Adipose tissue (tissue), 3 donors: ENCODE measurements around the gene CFAP57. TPM values are rescaled to one million over a fixed set of nuclear protein-coding genes. Genes with fewer than 3 reads are reported as not detected.

Experiments used
- H3K27ac ChIP-seq: one replicate; pipeline ENCODE4 v1.5.1; 2013; ENCODE audit warnings: low read depth, low read length
- WGBS, 3 donors: extraction: QIAGEN DNeasy Blood & Tissue Kit; methylation state at CpG; one replicate each; pipeline ENCODE4 v1.1.7; 2013; 5-methylcytosine and 5-hydroxymethylcytosine counted together
- polyA plus RNA-seq, 3 donors: library from polyadenylated mRNA; stranded (reverse); fragments of 200-250 nt; gene quantifications; one replicate each; pipeline ENCODE4 v1.2.3, GENCODE V29; 2013
- donor health status: healthy with polysubstance abuse.
- donor health status: Bipolar disorder and iron deficiency.
- donor health status: healthy.

CFAP57 gene
- polyA plus RNA-seq, 3 donors = 0.07 to 0.11 (median 0.07) TPM

DNA sequence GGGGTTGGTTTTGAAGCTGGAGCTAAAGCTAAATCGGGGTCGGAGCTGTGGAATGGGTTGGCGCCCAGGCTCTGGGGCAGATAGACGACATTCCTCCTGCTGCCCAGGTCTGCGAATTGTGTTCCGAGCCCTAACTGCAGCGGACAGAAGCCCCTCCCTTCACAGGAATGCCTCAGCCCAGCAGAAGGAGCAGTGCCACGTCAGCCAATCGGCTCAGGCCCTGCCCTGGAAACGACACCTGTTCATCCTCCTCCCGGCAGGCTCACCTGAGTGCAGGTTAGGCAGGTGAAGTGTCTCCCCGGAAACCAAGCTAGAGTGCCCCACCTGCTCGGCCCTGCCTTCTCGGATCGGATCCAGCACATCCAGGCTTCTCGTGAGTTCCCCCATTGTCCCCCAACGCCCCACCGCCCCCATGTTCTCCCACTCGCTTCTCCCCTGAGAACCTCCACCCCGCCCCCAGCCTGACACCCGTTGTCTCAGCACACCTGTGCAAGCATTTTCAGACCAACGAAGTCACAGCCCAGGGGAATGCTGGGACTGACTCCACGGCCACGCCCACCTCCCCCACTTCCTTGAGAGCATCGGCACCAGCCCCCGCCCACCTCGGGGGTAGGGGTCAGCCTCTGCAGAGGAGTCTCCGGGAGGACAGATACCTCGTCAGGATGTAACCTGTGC lies 98.4 kb downstream of the CFAP57 start:
- H3K27ac ChIP-seq = no peak overlapping the region

DNA sequence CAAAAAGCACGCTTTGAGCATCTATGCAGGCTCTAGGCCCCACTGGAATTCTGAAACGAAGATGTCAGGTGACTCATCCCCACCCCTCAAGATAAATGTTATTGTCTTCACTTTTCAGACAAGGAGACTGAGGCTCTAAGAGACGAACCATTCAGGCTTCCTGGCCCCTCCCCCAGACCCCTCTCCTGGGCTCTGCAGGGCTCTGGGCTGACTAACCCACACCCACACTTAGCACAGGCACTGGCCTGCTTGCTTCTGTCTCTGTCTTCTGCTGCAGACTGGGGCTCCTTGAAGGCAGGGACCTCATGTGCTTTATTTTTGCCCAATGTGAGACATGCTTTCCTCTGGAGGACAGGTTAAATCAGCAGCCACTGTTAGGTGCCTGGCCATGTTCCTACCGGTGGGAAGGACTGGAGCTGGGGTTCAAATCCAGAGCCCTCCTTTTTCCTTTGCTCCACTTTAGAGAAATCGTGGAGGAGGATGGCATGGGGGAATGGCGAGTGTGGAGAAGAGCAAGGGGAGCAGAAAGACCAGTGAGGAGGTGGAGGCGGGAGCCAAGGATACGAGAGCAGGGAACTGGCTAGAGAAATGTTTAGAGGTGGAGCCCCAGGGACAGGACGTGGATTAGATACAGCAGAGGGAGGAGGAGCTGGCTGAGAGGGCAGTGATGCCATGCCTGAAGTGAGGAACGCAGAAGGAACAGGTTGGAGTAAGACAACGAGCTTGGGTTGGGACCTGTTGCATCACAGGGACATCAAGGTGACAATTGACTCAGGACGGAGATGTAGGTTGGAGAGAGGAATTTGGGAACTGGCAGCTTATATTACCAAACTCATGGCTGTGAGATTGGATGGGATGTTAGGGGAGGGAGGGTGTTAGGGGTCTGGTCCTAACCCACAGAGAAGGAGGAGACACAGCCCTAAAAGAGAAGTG lies 99.3 kb downstream of the CFAP57 start:
- WGBS, 3 donors = 34 to 75% (median 70%) methylated on average over 12 of the region's 12 CpGs
- no peak overlapping the region for H3K27ac ChIP-seq

More for the DNA sequence above, 98.4 kb downstream of the CFAP57 start:
- WGBS, 3 donors = 8 to 18% (median 16%) methylated on average over 29 of the region's 29 CpGs

DNA sequence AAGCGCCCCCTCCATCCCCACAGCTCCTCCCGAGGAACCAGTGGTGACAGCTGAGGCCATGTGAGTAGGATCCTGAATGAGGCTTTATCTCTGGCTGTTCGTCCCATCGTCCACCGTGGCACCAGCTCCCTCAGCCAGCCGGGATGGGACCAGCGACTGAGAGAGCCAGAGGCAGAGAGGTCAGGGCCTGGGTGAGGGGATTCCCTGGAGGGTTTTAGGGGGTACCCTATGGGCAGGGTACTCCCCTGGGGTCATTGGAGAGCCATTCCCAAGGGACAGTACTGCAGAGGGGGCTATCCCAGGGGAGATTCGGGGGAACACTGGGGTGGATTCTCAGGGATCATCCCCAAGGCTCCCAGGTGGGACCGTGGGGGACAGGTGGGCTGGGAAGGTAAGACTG lies 100.0 kb downstream of the CFAP57 start:
- H3K27ac ChIP-seq = no peak overlapping the region
- 66 to 82% (median 79%) methylated on average over 9 of the region's 9 CpGs for WGBS, 3 donors

DNA sequence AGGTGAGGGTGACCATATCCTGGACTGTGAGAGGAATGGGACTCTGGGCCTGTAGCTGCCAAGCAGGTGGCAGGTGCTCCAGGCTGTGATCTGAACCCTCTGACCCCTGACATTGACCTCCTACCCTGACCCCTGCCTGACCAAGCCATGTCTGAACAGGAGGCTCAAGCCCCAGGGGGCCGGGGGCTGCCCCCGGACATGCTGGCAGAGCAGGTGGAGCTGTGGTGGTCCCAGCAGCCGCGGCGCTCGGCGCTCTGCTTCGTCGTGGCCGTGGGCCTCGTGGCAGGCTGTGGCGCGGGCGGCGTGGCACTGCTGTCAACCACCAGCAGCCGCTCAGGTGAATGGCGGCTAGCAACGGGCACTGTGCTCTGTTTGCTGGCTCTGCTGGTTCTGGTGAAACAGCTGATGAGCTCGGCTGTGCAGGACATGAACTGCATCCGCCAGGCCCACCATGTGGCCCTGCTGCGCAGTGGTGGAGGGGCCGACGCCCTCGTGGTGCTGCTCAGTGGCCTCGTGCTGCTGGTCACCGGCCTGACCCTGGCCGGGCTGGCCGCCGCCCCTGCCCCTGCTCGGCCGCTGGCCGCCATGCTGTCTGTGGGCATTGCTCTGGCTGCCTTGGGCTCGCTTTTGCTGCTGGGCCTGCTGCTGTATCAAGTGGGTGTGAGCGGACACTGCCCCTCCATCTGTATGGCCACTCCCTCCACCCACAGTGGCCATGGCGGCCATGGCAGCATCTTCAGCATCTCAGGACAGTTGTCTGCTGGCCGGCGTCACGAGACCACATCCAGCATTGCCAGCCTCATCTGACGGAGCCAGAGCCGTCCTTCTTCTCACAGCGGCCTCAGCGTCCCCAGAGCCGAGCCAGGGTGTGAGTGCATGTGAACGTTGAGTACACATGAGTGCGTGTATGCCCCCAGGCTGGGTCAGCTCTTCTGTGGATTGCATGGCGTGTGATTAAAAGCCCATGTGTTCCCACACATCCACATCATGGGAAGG lies 100.7 kb downstream of the CFAP57 start:
- H3K27ac ChIP-seq = no peak overlapping the region
- WGBS, 3 donors = 97 to 98% (median 97%) methylated on average over 46 of the region's 46 CpGs

DNA sequence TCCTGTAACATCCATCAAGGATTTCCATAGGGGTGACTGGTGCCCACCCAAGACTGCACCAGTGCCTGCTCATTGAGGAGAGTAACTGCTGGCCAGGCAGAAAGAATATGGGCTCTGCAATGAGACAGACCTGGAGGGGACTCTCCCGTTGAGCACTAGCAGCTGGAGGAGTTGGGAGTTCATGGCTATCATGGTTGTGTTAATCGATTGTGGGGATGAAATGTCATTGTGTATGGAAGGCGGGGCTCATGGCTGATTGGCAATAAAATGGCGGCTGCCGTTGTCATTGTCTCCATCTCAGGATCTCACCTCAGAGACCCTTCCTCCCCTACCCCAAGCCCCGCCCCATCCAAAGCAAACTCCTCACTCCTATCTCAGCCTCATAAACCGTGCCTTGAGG lies 101.6 kb downstream of the CFAP57 start:
- H3K27ac ChIP-seq = no peak overlapping the region
- WGBS, 3 donors = 88 to 95% (median 94%) methylated on average over 7 of the region's 7 CpGs

DNA sequence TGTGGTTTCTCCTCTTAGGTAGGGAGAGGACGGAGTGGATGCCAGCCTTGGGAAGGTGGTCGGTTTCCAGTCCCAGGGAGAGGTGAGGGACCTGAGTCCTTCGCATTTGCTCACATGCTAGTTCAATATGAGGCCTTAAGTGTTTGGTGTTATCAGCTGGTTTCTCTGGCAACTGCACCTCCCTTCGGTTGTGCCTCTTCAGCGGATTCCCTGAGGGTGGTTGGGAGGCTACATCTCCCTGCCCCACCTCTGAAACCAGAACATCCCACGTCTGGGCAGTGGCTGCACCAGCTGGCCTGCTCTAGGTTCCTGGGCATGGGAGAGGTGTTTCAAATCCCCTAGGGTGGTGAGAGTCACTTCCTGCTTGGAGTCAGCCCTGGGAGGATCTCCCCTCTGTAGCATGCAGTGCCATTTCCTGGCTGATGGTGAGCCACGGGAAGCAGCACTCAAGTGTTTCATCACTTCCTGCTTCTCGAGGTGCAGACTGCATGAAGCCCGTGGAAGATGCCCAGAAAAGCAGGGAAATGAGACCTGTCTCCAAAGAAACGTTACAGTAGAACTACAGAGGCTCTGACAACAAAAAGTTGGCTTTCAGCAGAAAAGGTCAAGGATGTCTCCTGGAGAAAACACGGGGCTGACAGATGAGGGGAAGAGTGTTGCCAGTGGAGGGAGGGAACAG lies 102.1 kb downstream of the CFAP57 start:
- 37 to 43% (median 39%) methylated on average over 11 of the region's 11 CpGs for WGBS, 3 donors
- no peak overlapping the region for H3K27ac ChIP-seq

DNA sequence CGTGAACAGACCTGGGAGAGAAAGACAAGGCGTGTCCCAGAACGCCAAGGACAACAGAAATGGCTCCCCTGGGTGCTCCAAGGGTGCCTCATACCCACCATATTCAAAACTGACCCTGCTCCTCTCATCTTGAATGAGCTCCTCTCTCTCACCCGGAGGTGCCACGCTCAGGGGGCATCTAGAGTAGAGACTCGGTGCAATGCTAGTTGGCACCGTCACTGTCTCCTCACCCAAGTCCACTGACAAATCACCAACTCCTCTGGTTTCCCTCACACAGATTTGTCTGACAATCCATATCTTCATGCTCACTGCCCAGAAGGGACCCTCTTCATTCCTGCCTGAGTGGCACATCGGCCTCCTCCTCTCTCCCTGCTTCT lies 102.7 kb downstream of the CFAP57 start:
- 74 to 91% (median 79%) methylated on average over 8 of the region's 8 CpGs for WGBS, 3 donors
- H3K27ac ChIP-seq = no peak overlapping the region

DNA sequence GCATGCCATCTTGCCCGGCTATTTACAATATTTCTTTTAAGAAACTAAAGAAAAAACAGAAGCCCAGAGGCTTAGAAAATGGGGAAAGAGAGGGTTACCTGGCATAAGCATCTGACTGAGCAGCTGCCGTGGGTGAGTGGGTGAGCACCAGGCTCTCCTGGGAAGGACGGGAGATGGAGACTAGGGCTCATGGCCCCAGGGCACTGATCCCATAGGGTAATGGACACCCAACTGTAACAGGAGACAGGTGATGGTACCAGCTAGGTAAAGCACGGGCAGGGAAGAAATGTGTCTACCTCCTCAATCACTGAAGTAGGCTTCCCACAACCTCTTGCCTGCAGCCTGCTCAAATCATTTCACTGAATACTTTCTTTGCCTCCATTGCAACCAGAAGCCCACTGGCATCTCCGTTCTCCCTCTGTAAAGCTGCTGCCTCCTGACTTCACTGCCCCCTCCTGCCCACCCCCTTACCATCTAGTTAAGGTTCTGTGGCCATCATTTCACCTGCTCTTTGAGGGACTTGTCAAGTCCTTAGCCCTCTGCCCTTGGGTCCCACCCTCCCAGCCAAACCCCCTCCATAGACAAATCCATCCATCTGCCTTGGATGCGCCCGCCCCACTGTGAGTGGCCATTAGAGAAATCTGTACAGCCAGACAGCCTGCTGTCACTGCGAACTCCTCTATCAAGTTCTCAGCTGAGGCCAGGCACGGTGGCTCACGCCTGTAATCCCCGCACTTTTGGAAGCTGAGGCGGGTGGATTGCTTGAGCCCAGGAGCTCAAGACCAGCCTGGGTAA lies 103.9 kb downstream of the CFAP57 start:
- H3K27ac ChIP-seq = no peak overlapping the region
- 54 to 86% (median 74%) methylated on average over 12 of the region's 12 CpGs for WGBS, 3 donors

DNA sequence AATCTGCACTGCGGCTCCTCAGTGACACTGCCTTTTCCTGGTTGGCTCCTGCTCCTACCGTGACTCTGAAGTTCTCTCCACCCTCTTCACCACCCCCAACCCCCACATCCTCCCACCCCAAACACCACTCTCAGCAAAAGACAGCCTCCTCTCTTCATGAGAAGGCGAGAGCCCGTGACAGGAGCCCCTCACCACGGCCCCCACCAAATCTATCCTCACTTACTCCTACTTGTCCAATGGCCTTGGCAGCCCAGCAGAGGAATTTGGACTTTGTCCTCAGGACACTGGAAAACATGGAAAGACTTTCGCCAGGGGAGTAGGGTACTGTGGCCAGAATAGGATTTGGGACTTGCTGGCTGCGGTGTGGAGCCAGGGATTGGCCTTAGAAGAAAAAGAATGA lies 104.5 kb downstream of the CFAP57 start:
- H3K27ac ChIP-seq = no peak overlapping the region
- 15 to 67% (median 56%) methylated on average over 7 of the region's 7 CpGs for WGBS, 3 donors

DNA sequence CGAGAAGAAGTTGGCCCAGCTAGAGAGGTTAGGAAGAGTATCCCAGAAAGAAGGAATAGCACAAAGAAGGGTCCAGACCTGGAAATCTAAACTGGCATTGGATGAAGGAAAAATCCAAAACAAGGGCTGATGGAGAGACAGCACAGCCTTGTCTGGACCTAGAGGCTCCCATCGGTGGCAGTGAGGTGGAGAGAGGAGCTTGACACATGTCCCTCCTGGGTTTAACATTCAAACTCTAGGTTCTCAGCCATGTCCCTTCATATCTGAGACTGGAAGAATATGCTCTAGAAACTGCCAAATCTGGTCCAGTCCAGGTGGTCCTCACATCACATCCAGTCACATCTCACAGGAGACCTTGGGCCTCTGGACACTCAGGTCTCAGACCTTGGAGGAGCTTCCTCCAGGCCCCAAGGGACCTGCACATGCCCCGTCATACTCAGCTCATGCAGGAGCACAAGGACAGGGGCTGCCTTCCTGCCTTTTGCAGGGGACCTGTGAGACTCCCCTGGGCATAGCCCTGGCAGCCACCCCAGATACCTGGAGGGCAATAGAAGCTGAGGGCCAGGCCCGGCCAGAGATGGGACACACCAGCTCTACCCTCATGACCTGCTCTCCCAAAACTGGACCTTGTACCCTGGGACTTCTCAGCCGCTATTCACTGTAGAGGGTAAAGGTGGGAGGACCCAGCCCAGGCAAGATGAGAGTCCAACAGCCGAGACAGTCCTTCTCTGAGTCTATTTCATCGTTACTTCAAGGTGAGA lies 105.2 kb downstream of the CFAP57 start:
- 76 to 91% (median 84%) methylated on average over 7 of the region's 7 CpGs for WGBS, 3 donors
- H3K27ac ChIP-seq = no peak overlapping the region

DNA sequence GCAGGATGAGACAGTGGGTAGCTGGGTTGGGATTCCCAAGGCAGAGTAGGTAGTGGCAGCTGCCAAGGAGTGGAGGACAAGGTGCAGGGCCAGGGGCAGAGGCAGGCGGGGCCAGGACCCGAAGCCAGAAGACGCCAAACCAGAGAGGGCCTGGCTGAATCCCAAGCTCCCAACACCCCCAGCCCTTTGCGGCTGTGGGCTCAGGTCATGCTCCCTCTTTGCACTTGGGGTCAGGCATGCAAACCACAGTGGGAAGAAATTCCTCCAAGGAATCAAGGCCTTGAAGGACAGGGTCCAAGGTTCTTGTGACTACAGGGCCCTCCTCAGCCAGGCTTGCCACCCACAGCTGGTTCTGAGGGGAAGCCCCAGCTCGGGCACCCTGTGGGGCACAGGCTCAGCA lies 107.0 kb downstream of the CFAP57 start:
- H3K27ac ChIP-seq = no peak overlapping the region
- WGBS, 3 donors = 89 to 96% (median 90%) methylated on average over 5 of the region's 5 CpGs

DNA sequence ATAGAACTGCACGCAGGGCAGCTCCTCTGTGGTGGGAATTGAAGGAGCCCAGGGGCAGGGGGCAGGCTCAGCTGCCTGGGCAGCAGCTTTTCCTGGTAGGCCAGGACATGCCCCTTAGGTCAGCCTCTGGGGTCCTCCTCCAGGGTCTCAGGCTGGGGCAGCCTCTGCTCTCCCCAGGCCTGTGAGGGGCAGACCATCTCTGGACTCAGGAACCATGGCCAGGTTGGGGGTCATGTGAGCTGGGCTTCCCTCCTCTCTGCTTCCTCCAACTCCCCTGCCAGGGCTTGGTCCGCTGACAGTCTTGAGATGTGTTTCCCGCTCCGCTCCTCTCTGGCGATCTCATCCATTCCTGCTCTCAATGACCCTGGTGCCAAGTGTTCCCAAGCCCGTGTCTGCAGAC lies 107.5 kb downstream of the CFAP57 start:
- no peak overlapping the region for H3K27ac ChIP-seq
- 96 to 98% (median 97%) methylated on average over 6 of the region's 6 CpGs for WGBS, 3 donors

DNA sequence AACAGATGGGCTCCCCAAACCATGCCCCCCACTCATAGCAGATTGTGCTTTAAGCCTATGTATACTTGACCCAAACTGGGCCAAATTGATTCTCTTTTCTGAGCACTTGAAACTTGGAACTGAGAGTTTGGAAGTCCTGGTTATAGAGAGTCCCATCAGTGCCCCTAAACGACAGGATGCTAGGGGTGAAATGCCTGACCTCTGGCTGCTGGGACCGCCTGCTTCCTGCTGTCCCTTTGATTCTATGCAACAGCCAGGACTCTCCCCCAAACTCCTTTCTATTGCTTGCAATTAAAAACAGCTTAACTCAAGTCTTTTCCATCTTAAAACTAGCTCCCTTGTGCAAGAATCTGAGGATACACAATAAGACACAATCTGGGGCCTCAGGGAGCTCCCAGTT lies 108.6 kb downstream of the CFAP57 start:
- 55 to 64% (median 62%) methylated on average over 2 of the region's 2 CpGs for WGBS, 3 donors
- H3K27ac ChIP-seq = no peak overlapping the region

DNA sequence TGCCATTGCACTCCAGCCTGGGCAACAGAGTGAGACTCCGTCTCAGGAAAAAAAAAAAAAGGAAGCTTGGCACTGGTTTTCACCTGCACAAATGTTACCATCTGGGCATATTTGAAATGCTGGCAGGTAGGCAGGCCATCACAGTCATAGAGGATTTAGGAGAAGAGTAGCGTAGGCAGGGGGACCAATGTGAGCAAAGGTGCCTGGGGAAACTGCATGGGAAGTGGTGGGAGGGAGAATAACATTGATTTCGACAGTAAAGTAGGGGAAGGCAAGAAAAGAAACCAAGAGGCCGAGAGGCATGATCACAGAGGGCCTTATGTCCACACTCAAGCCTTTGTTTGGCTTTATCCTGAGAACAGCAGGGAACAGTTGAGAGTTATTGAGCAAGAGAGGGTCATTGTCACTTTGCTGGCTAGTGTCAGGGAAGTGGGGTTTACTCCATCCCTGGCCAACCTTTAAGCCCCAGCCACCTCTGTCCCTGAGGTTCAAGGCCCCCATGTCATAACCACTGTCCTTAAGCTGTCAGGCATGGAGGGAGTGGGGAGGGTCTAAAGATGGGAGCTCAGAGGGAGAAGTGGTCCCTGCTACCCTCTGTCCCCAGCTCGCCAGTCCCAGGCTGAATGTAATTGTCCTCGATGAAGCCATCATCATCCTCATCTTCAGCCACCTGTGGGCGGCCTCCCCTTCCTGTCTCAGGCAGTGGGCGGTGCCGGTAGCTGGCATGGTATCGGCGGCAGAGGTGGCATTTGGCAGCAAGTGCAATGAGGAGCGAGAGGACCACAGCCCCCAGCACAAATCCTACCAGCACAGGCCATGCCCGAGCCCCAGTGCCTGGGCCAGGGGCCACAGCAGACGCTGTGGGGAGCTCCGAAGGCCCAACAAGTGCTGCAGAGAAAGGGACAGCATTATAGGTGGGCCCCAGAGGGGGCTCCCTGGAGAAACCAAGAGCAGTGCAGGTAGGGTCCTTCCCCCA lies 110.4 kb downstream of the CFAP57 start:
- WGBS, 3 donors = 81 to 86% (median 84%) methylated on average over 15 of the region's 15 CpGs
- no peak overlapping the region for H3K27ac ChIP-seq

DNA sequence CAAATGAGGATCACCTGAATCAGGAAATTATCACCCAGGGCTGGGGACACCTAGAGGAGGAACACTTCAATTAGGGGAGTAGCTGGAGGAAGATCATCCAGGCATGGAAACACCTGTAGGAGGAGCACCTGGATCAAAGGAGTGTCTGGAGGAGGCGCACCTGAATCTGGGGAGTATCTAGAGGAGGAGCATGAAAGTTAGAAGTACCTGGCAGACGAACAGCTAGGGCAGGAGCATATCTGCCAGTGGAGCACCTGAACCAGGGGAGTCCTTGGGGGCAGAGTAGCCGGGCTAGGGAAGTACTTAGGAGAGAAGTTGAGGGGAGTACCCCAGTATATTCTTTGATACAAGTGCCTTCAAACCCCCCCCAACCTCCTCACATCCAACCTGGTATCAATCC lies 111.9 kb downstream of the CFAP57 start:
- no peak overlapping the region for H3K27ac ChIP-seq
- 60 to 96% (median 89%) methylated on average over 3 of the region's 3 CpGs for WGBS, 3 donors
